HepG2 (cell line): ENCODE results near the gene ZNF385B. TPM values are rescaled to one million over a fixed set of nuclear protein-coding genes. Genes with fewer than 3 reads are reported as not detected.

Experiments used
- ASH2L ChIP-seq: fragments of 300-600, 200-600 bp; sonication (generic); IDR thresholded peaks from 2 replicates; pipeline ENCODE4 v1.7.0; 2017; ENCODE audit warnings: low read depth, mild to moderate bottlenecking, moderate library complexity, mixed read lengths, low read length; ENCODE audit not compliant: insufficient read length
- CAMTA2 ChIP-seq: sonication (generic); formaldehyde crosslinking; IDR thresholded peaks from 2 replicates; pipeline ENCODE4 v1.4.0; 2020; ENCODE audit warnings: mild to moderate bottlenecking, missing genetic modification reagents, borderline replicate concordance
- CC2D1A ChIP-seq: sonication (generic); formaldehyde crosslinking; IDR thresholded peaks from 2 replicates; pipeline ENCODE4 v1.8.1; 2023; ENCODE audit warnings: mild to moderate bottlenecking, missing genetic modification reagents
- CREB3 ChIP-seq: sonication (generic); formaldehyde crosslinking; IDR thresholded peaks from 2 replicates; pipeline ENCODE4 v1.5.0; 2020; ENCODE audit warnings: missing genetic modification reagents
- GLI4 ChIP-seq: sonication (generic); formaldehyde crosslinking; IDR thresholded peaks from 2 replicates; pipeline ENCODE4 v1.5.1; 2020; ENCODE audit warnings: missing genetic modification reagents, mild to moderate bottlenecking, moderate library complexity, borderline replicate concordance
- HNF4G ChIP-seq, 2 experiments: sonication (generic) in 1 of 2; formaldehyde crosslinking in 1 of 2; IDR thresholded peaks; 2 replicates each; pipeline versions ENCODE4 v1.4.0 to v1.6.1; 2011 to 2020; ENCODE audit warnings: borderline replicate concordance in 2 of 2, low read depth in 2 of 2, mild to moderate bottlenecking in 2 of 2, low read length in 1 of 2, missing genetic modification reagents in 1 of 2, moderate library complexity in 1 of 2
- IKZF4 ChIP-seq: sonication (generic); formaldehyde crosslinking; IDR thresholded peaks from 2 replicates; pipeline ENCODE4 v1.5.1; 2020; ENCODE audit warnings: borderline replicate concordance, mild to moderate bottlenecking, low read depth, missing genetic modification reagents; ENCODE audit errors: not compliant biosample characterization
- NCOR1 ChIP-seq: fragments of 200-600 bp; sonication (generic); IDR thresholded peaks from 2 replicates; pipeline ENCODE4 v1.7.0; 2017; ENCODE audit warnings: antibody characterized with exemption, low read length, borderline replicate concordance
- NFYB ChIP-seq: sonication (generic); formaldehyde crosslinking; IDR thresholded peaks from 2 replicates; pipeline ENCODE4 v1.4.0; 2020; ENCODE audit warnings: missing genetic modification reagents
- PHF21A ChIP-seq: sonication (generic); formaldehyde crosslinking; IDR thresholded peaks from 2 replicates; pipeline ENCODE4 v1.5.0; 2020; ENCODE audit warnings: mild to moderate bottlenecking, missing genetic modification reagents
- RFX3 ChIP-seq: IDR thresholded peaks from 2 replicates; pipeline ENCODE4 v1.6.1; 2016; ENCODE audit warnings: missing biosample characterization, missing genetic modification reagents
- RFXAP ChIP-seq: sonication (generic); formaldehyde crosslinking; IDR thresholded peaks from 2 replicates; pipeline ENCODE4 v1.4.0; 2020; ENCODE audit warnings: missing genetic modification reagents, borderline replicate concordance
- RORA ChIP-seq: sonication (generic); formaldehyde crosslinking; IDR thresholded peaks from 2 replicates; pipeline ENCODE4 v1.5.0; 2020; ENCODE audit warnings: mild to moderate bottlenecking, missing genetic modification reagents, moderate library complexity
- SIX4 ChIP-seq: sonication (generic); formaldehyde crosslinking; IDR thresholded peaks from 2 replicates; pipeline ENCODE4 v1.4.0; 2020; ENCODE audit warnings: missing genetic modification reagents
- SSRP1 ChIP-seq: IDR thresholded peaks from 2 replicates; pipeline ENCODE4 v1.6.1; 2016; ENCODE audit warnings: control low read depth
- ZBTB26 ChIP-seq: IDR thresholded peaks from 2 replicates; pipeline ENCODE4 v1.6.1; 2016; ENCODE audit warnings: missing compliant biosample characterization, missing genetic modification reagents, borderline replicate concordance
- ZBTB49 ChIP-seq: sonication (generic); formaldehyde crosslinking; IDR thresholded peaks from 2 replicates; pipeline ENCODE4 v1.4.0; 2020; ENCODE audit warnings: missing genetic modification reagents, borderline replicate concordance
- ZFP41 ChIP-seq: sonication (generic); formaldehyde crosslinking; IDR thresholded peaks from 2 replicates; pipeline ENCODE4 v1.4.0; 2020; ENCODE audit warnings: mild to moderate bottlenecking, missing genetic modification reagents, borderline replicate concordance
- ZNF317 ChIP-seq: sonication (generic); formaldehyde crosslinking; IDR thresholded peaks from 2 replicates; pipeline ENCODE4 v1.5.0; 2020; ENCODE audit warnings: mild to moderate bottlenecking, missing genetic modification reagents
- ZNF616 ChIP-seq: sonication (generic); formaldehyde crosslinking; IDR thresholded peaks from 2 replicates; pipeline ENCODE4 v1.5.0; 2020; ENCODE audit warnings: low read depth, mild to moderate bottlenecking, missing genetic modification reagents
- ZNF710 ChIP-seq: sonication (generic); formaldehyde crosslinking; IDR thresholded peaks from 2 replicates; pipeline ENCODE4 v1.5.0; 2020; ENCODE audit warnings: mild to moderate bottlenecking, missing genetic modification reagents, borderline replicate concordance
- polyA plus RNA-seq, 8 experiments: library from polyadenylated mRNA; depleted of rRNA in 3 of 8; stranded (reverse) in 7 of 8; unstranded in 1 of 8; fragments of >200 nt; fragmentation: Illumina TruSeq in 4 of 8; extraction: Trizol in 4 of 8; gene quantifications; 2 replicates each; pipeline versions ENCODE4 v1.2.1 to v1.2.3, GENCODE V29; 2011 to 2016; ENCODE audit warnings: low read depth in 4 of 8, missing spikeins in 1 of 8, mixed read lengths in 1 of 8; ENCODE audit not compliant: insufficient read depth in 1 of 8
- total RNA-seq, 5 experiments: library from RNA; depleted of rRNA; stranded (reverse); fragments of >200 nt; fragmentation: Illumina TruSeq; extraction: Trizol; gene quantifications; 2 replicates each; pipeline ENCODE4 v1.2.3, GENCODE V29; 2016; ENCODE audit warnings: low read depth in 1 of 5

ZNF385B gene
- total and polyA plus RNA-seq, 2 of the 13 experiments (the other 11 are each of a cell fraction or from before 2014, with no cell fraction given), result 3.3 to 6.7 TPM

- TF ChIP-seq CREB3 (CRISPR knock-in tag) (no peak), CAMTA2 (CRISPR knock-in tag) (no peak), IKZF4 (CRISPR knock-in tag) (no peak), ASH2L (no peak), SSRP1 (CRISPR knock-in tag) (no peak), RORA (no peak), ZFP41 (CRISPR knock-in tag) (no peak), ZNF710 (CRISPR knock-in tag) (0 out of 2 replicates have a peak, but pooled peaks have one; percentile 28), ZBTB26 (CRISPR knock-in tag) (no peak; the same call in 1 of the 2 replicates), SIX4 (CRISPR knock-in tag) (no peak; the same call in 1 of the 2 replicates), PHF21A (CRISPR knock-in tag) (peak; percentile 58; the same call in 1 of the 2 replicates), CC2D1A (CRISPR knock-in tag) (no peak), NFYB (CRISPR knock-in tag) (no peak), NCOR1 (peak; percentile 17; the same call in 1 of the 2 replicates), GLI4 (CRISPR knock-in tag) (no peak), ZNF616 (CRISPR knock-in tag) (no peak), RFXAP (CRISPR knock-in tag) (0 out of 2 replicates have a peak, but pooled peaks have one; percentile 25), RFX3 (no peak), ZNF317 (CRISPR knock-in tag) (no peak), HNF4G (IDR thresholded peaks at IDR 0.05; ENCODE audit: borderline replicate concordance, low read depth, low read length) (no peak), HNF4G (CRISPR knock-in tag; IDR thresholded peaks at IDR 0.05; ENCODE audit: borderline replicate concordance, low read depth) (no peak), ZBTB49 (no peak)
Observed at GRCh38 chr2:179580378-179581146, 280.9 kb downstream of the ZNF385B start (continued).
